ENCODE results near the gene CTSZ.

- TF ChIP-seq CTCF (IDR thresholded peaks at IDR 0.05; ENCODE audit: low read depth, low read length, missing input control) (no peak), TAF1 (conservative IDR thresholded peaks at IDR 0.05) (no peak), FOXA1 (IDR thresholded peaks at IDR 0.05) (no peak), MAX (IDR thresholded peaks at IDR 0.05) (no peak), RAD21 (IDR thresholded peaks at IDR 0.05) (no peak), RXRA (IDR thresholded peaks at IDR 0.05) (no peak), REST (IDR thresholded peaks at IDR 0.05) (no peak), YY1 (IDR thresholded peaks at IDR 0.05) (no peak), GABPA (IDR thresholded peaks at IDR 0.05 in 1 of 2, conservative IDR thresholded peaks at IDR 0.05 in 1 of 2) (no peak), JUND (IDR thresholded peaks at IDR 0.05) (no peak), ATF3 (IDR thresholded peaks at IDR 0.05) (no peak), NR2F2 (IDR thresholded peaks at IDR 0.05) (no peak), EGR1 (IDR thresholded peaks at IDR 0.05; ENCODE audit: low read depth in 2 of 2) (no peak)
Observed at GRCh38 chr20:59025511-59025910, 18.5 kb upstream of the CTSZ start.
